Ishikawa (cell line): ENCODE measurements around the gene HOPX.

Experiments used
- EGR1 ChIP-seq: IDR thresholded peaks from 2 replicates; pipeline ENCODE4 v1.6.1; 2012
- FOXM1 ChIP-seq: IDR thresholded peaks from 2 replicates; pipeline ENCODE4 v1.6.1; 2012; ENCODE audit warnings: low read depth, borderline replicate concordance
- RAD21 ChIP-seq: IDR thresholded peaks from 2 replicates; pipeline ENCODE4 v1.6.1; 2012; ENCODE audit warnings: low read depth
- TAF1 ChIP-seq: IDR thresholded peaks from 2 replicates; pipeline ENCODE4 v1.6.1; 2012; ENCODE audit warnings: low read depth, mild to moderate bottlenecking
- TCF12 ChIP-seq: IDR thresholded peaks from 2 replicates; pipeline ENCODE4 v1.6.1; 2012; ENCODE audit warnings: low read depth
- TEAD4 ChIP-seq: IDR thresholded peaks from 2 replicates; pipeline ENCODE4 v1.6.1; 2012
- YY1 ChIP-seq: IDR thresholded peaks from 2 replicates; pipeline ENCODE4 v1.6.1; 2012; ENCODE audit warnings: low read depth
- ZBTB7A ChIP-seq: IDR thresholded peaks from 2 replicates; pipeline ENCODE4 v1.6.1; 2012; ENCODE audit warnings: low read depth
- TF ChIP-seq, protein P1 (sequence below): IDR thresholded peaks from 2 replicates; pipeline ENCODE4 v1.6.1; 2012; ENCODE audit warnings: low read depth, mild to moderate bottlenecking
- TF ChIP-seq, protein P2 (sequence below): IDR thresholded peaks from 2 replicates; pipeline ENCODE4 v1.6.1; 2012
- TF ChIP-seq, protein P3 (sequence below): IDR thresholded peaks from 2 replicates; pipeline ENCODE4 v1.6.1; 2012

DNA sequence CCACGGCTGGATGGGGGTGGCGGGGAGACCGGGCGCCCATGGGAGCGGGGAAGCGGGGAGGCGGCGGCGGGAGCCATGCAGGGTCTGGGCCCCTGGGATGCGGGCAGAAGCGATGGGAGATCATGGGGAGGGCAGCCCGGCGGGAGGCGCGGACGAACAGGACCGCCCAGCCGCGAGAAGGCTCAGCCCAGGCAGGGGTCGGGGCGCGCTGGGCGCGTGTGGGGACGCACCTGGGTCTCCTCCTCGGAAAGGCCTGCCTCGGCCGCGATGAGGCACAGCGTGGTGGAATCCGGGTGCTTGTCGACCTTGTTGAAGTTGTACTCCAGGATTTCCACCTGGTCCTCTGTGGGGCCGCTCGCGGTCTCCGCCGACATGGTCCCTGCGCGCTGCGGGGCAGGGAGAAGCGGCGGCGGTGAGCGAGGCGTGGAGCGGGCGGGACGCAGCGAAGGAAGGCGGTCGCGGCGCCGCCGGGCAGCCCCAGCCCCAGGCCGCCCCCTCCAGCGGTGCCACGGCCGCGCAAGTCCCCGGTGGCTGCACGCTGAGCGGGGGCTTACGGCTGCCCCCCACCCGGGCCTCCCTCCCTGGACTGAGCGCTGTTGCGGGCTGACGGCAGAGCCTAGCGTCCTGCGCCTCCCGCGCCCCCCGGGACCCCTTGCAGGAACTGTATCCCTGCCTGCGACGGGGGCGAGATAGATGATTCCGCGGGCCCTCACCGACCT lies 25.3 kb downstream of the HOPX start:
- TF ChIP-seq EGR1 = no peak
- no peak for TF ChIP-seq YY1
- no peak for TF ChIP-seq TAF1
- TF ChIP-seq TCF12 = no peak
- TF ChIP-seq TEAD4 = no peak
- TF ChIP-seq RAD21 = no peak
- TF ChIP-seq, protein P1, sequence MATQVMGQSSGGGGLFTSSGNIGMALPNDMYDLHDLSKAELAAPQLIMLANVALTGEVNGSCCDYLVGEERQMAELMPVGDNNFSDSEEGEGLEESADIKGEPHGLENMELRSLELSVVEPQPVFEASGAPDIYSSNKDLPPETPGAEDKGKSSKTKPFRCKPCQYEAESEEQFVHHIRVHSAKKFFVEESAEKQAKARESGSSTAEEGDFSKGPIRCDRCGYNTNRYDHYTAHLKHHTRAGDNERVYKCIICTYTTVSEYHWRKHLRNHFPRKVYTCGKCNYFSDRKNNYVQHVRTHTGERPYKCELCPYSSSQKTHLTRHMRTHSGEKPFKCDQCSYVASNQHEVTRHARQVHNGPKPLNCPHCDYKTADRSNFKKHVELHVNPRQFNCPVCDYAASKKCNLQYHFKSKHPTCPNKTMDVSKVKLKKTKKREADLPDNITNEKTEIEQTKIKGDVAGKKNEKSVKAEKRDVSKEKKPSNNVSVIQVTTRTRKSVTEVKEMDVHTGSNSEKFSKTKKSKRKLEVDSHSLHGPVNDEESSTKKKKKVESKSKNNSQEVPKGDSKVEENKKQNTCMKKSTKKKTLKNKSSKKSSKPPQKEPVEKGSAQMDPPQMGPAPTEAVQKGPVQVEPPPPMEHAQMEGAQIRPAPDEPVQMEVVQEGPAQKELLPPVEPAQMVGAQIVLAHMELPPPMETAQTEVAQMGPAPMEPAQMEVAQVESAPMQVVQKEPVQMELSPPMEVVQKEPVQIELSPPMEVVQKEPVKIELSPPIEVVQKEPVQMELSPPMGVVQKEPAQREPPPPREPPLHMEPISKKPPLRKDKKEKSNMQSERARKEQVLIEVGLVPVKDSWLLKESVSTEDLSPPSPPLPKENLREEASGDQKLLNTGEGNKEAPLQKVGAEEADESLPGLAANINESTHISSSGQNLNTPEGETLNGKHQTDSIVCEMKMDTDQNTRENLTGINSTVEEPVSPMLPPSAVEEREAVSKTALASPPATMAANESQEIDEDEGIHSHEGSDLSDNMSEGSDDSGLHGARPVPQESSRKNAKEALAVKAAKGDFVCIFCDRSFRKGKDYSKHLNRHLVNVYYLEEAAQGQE = no peak
- no peak; the same call in 1 of the 2 replicates for TF ChIP-seq ZBTB7A
- TF ChIP-seq, protein P2, sequence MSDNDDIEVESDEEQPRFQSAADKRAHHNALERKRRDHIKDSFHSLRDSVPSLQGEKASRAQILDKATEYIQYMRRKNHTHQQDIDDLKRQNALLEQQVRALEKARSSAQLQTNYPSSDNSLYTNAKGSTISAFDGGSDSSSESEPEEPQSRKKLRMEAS = no peak
- TF ChIP-seq FOXM1 = no peak
- TF ChIP-seq, protein P3, sequence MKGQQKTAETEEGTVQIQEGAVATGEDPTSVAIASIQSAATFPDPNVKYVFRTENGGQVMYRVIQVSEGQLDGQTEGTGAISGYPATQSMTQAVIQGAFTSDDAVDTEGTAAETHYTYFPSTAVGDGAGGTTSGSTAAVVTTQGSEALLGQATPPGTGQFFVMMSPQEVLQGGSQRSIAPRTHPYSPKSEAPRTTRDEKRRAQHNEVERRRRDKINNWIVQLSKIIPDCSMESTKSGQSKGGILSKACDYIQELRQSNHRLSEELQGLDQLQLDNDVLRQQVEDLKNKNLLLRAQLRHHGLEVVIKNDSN = no peak
